GM23248 (cell line): ENCODE results near the gene POLDIP2.

Experiments
- EZH2 ChIP-seq: fragments of 200-600 bp; sonication (generic); IDR thresholded peaks from 2 replicates; pipeline ENCODE4 v1.6.1; 2018; ENCODE audit warnings: antibody characterized with exemption, mild to moderate bottlenecking; ENCODE audit not compliant: insufficient read depth, poor library complexity, severe bottlenecking
- EZH2phosphoT487 ChIP-seq: fragments of 200-600 bp; sonication (generic); IDR thresholded peaks from 2 replicates; pipeline ENCODE4 v1.6.1; 2018; ENCODE audit warnings: antibody characterized with exemption, moderate library complexity, mild to moderate bottlenecking, low read depth; ENCODE audit not compliant: insufficient read depth

- no peak for TF ChIP-seq EZH2
- no peak for TF ChIP-seq EZH2phosphoT487
Observed at GRCh38 chr17:28330671-28331070, 26.7 kb downstream of the POLDIP2 start.
